Spinal cord (tissue), 10 donors: Measurements from ENCODE around the gene FCHO1. TPM values are rescaled to one million over a fixed set of nuclear protein-coding genes. Genes with fewer than 3 reads are reported as not detected.

ENCODE experiments used
- DNase-seq, 6 donors: peaks; one replicate each; pipeline versions ENCODE4 v3.0.0 to v3.0.0-alpha.2; 2013 to 2015; ENCODE audit warnings: low spot score in 6 of 6, low read depth in 4 of 6
- H3K27ac ChIP-seq: one replicate; pipeline ENCODE4 v1.5.1; 2013; ENCODE audit warnings: low read depth, low read length, control low read depth
- H3K27me3 ChIP-seq: one replicate; pipeline ENCODE4 v1.6.1; 2013; ENCODE audit warnings: low read length; ENCODE audit not compliant: control insufficient read depth, insufficient read depth
- H3K36me3 ChIP-seq: one replicate; pipeline ENCODE4 v1.6.1; 2013; ENCODE audit warnings: low read length; ENCODE audit not compliant: control insufficient read depth, insufficient read depth
- H3K4me1 ChIP-seq: one replicate; pipeline ENCODE4 v1.6.1; 2013; ENCODE audit warnings: low read length; ENCODE audit not compliant: control insufficient read depth, insufficient read depth
- H3K4me3 ChIP-seq: one replicate; pipeline ENCODE4 v1.5.1; 2013; ENCODE audit warnings: low read depth, low read length, control low read depth
- H3K9me3 ChIP-seq: one replicate; pipeline ENCODE4 v1.6.1; 2013; ENCODE audit warnings: low read length; ENCODE audit not compliant: control insufficient read depth, insufficient read depth
- WGBS: methylation state at CpG from one replicate; pipeline ENCODE4 v1.1.5; 2013; ENCODE audit warnings: missing lambda C conversion rate; ENCODE audit not compliant: insufficient coverage; 5-methylcytosine and 5-hydroxymethylcytosine counted together
- polyA plus RNA-seq, 2 donors: library from polyadenylated mRNA; unstranded; fragments of 120-200 nt; gene quantifications; one replicate each; pipeline ENCODE4 v1.2.1, GENCODE V29; 2013; ENCODE audit not compliant: insufficient read length in 2 of 2
- total RNA-seq, 2 donors: library from RNA; depleted of rRNA in 1 of 2; stranded (reverse); fragments of 120-200 nt in 1 of 2; fragments of >200 nt in 1 of 2; gene quantifications; one replicate each; pipeline versions ENCODE4 v1.2.3 to v1.2.4, GENCODE V29; 2013 to 2014
- donor health status: healthy.

Gene FCHO1
- total and polyA plus RNA-seq, 4 donors: 6.8 to 41.9 (median 21.5) TPM

DNA sequence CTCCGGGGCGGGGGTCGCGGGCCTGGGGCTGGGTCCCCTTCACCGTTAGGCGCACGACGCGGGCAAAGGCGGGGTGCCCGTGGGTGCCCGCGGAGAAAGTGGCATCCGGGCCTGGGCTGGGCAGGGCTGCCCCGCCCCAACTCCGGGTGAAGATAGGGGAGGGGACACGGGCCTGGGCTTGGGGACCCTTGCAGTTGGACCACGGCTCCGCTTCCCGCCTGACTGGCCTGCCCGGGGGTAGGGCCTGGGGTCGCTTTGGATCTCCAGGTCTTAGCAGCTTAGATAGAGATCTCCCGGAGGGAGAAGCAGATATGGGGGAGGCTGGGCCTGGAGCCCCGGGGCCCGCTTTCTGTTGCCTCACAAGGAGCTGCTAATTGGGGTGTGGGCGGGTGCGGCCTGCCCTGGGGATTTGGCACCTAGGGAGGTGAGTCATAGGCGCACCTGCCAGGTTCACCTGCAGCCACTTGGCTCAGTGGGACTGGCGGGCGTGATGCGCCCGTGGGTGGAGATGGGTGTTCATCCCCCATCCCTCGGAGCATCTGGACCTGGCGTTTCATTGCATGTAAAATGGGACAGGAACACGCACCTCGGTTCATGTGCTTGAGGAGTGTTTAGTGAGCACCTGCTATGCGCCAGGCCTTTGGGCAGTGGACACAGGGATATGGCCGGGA lies 31.4 kb upstream of the FCHO1 start:
- no peak overlapping the region for H3K27ac ChIP-seq
- no peaks in the 10 kb centered on the region for H3K27me3 ChIP-seq
- DNase-seq: peak in 1 of 6 donors; percentile 4
- 7% methylated on average over 35 of the region's 38 CpGs for WGBS
- H3K9me3 ChIP-seq: no peaks in the 10 kb centered on the region
- H3K36me3 ChIP-seq: peaks cover 43% of the 10 kb centered on the region
- peak overlapping the region; percentile 72 for H3K4me3 ChIP-seq
- peaks cover 25% of the 10 kb centered on the region for H3K4me1 ChIP-seq

DNA sequence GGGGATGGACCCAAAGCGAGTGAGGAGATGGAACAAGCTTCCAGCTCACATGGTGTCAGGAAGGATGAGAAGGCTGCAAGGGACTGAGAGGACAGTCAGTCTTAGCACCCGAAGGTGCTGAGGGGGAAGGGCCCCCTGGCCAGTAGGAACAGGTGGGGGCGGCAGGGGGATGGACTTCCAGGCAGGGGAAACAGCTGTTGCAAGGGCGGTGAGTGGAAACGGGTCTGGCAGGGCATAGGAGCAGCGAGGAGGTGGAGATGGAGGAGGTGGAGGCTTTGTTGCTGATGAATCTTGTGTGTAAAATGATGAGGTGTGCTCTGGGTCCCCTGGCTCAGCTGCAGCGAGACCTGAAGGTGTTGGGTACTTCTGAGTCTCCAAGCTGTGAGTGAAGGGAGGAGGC lies 30.8 kb upstream of the FCHO1 start:
- peaks cover 49% of the 10 kb centered on the region for H3K36me3 ChIP-seq
- no peak overlapping the region for H3K27ac ChIP-seq
- peaks cover 25% of the 10 kb centered on the region for H3K4me1 ChIP-seq
- WGBS: 36% methylated on average over 7 of the region's 7 CpGs
- no peaks in the 10 kb centered on the region for H3K9me3 ChIP-seq
- no peaks in the 10 kb centered on the region for H3K27me3 ChIP-seq
- peak overlapping the region; percentile 72 for H3K4me3 ChIP-seq
- no peak for DNase-seq

DNA sequence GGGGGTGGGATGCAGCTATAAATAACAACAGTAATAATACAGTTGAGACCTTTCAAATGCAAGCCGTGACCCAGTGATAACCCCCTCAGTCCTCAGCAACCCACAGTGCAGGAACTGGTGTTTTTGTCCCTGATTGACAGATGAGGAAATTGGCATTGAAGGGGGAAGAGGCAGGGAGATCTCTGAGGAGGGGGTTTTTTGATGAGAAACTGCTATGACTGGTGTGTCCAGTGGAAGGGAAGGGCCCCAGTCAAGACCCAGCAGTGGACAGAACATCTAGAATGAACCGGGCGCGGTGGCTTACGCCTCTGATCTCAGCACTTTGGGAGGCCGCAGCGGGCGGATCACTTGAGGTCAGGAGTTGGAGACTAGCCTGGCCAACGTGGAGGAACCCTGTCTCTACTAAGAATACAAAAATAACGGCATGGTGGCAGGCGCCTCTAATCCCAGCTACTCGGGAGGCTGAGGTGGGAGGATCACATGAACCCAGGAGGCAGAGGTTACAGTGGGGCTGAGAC lies 30.1 kb upstream of the FCHO1 start:
- no peak for DNase-seq
- Histone ChIP-seq H3K36me3 (peaks cover 56% of the 10 kb centered on the region), H3K27ac (no peak overlapping the region), H3K27me3 (no peaks in the 10 kb centered on the region), H3K4me3 (no peak overlapping the region), H3K9me3 (no peaks in the 10 kb centered on the region), H3K4me1 (peaks cover 25% of the 10 kb centered on the region)
- 87% methylated on average over 7 of the region's 12 CpGs for WGBS

- Histone ChIP-seq H3K36me3 (peaks cover 62% of the 10 kb centered on the region), H3K27ac (no peak overlapping the region), H3K27me3 (no peaks in the 10 kb centered on the region), H3K4me1 (peaks cover 25% of the 10 kb centered on the region), H3K4me3 (no peak overlapping the region), H3K9me3 (no peaks in the 10 kb centered on the region)
- WGBS: 91% methylated on average over 7 of the region's 8 CpGs
- no peak for DNase-seq
These were observed 29.5 kb upstream of the FCHO1 start for GRCh38 chr19:17721821-17722220.

DNA sequence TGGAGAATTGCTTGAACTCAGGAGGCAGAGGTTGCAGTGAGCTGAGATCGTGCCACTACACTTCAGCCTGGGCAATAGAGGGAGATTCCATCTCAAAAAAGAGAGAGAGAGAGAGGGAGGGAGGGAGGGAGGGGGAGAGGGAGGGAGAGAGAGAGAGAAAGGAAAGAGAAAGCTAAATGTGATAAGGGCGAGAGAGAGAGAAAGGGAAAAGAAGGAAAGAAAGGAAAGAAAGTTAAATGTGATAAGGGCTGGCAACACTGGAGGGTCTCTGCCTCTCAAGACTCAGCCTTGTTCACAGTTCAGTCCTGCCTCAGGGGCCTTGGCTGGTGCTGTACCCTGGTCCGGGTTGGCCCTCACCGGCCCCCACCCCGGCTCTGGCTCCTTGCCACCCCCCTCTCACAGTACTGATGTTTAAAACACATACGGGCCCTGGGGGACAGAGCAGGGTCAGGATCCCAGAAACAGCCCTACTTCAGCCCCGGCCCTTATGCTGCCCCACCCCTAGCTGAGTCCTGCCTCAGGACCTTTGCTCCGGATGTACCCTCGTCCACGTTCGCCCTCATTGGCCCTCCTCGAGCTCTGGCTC lies 28.5 kb upstream of the FCHO1 start:
- Histone ChIP-seq H3K9me3 (no peaks in the 10 kb centered on the region), H3K4me3 (no peak overlapping the region), H3K27me3 (no peaks in the 10 kb centered on the region), H3K36me3 (peaks cover 72% of the 10 kb centered on the region), H3K27ac (no peak overlapping the region), H3K4me1 (peaks cover 25% of the 10 kb centered on the region)
- 85% methylated on average over 10 of the region's 12 CpGs for WGBS
- no peak for DNase-seq

DNA sequence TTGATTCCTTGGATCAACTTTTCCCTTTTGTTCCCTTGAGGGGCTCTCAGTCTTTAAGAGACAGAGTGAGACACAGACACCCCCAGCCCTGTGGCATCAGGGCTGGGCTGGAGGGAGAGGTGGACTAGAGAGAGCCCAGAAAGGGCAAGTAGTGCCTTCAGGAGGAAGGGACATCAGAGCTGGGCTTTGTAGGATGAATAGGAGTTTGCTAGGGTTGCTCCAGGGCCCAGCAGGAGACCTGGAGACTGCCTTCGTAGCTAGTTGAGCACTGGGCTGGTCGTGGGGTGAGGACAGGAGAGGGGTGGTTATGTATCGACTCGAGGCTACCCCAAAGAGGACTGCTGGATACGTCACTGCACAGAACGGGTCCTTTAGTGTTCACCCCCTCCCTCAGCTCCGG lies 26.6 kb upstream of the FCHO1 start:
- no peak overlapping the region for H3K4me3 ChIP-seq
- H3K27me3 ChIP-seq: no peaks in the 10 kb centered on the region
- DNase-seq: no peak
- WGBS: 94% methylated on average over 2 of the region's 7 CpGs
- no peaks in the 10 kb centered on the region for H3K9me3 ChIP-seq
- no peak overlapping the region for H3K27ac ChIP-seq
- peaks cover 25% of the 10 kb centered on the region for H3K4me1 ChIP-seq
- H3K36me3 ChIP-seq: peaks cover 91% of the 10 kb centered on the region

DNA sequence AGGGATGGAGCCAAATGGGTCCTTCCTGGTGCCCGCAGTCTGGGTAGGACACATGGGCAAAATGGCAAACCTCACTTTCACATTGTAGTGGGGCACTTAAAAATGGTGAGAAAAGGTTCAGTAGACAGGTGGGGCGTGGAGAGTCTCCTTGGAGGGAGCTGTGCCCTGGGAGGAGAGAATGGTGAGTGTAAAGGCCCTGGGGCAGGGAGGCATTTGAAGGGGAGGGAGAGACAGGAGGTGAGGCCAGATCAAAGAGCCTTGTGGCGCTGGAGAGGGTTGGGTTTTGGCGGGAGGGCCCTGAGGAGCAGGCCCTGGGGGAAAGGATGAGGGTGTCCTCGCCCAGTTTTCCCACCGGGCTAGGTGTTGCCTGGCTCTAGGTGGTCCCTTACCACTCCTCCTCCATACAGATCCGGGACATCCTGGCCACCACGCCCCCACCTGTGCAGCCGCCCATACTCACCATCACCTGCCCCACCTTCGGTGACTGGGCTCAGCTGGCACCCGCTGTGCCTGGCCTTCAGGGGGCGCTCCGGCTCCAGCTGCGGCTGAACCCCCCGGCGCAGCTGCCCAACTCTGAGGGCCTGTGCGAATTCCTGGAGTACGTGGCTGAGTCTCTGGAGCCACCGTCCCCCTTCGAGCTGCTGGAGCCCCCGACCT lies 25.7 kb upstream of the FCHO1 start:
- Histone ChIP-seq H3K4me3 (no peak overlapping the region), H3K9me3 (no peaks in the 10 kb centered on the region), H3K36me3 (peaks cover 100% of the 10 kb centered on the region), H3K27ac (no peak overlapping the region), H3K27me3 (no peaks in the 10 kb centered on the region), H3K4me1 (peaks cover 16% of the 10 kb centered on the region)
- 83% methylated on average over 20 of the region's 21 CpGs for WGBS
- no peak for DNase-seq

- no peak overlapping the region for H3K27ac ChIP-seq
- no peak overlapping the region for H3K4me3 ChIP-seq
These were observed 25.0 kb upstream of the FCHO1 start for GRCh38 chr19:17726136-17726741.

DNA sequence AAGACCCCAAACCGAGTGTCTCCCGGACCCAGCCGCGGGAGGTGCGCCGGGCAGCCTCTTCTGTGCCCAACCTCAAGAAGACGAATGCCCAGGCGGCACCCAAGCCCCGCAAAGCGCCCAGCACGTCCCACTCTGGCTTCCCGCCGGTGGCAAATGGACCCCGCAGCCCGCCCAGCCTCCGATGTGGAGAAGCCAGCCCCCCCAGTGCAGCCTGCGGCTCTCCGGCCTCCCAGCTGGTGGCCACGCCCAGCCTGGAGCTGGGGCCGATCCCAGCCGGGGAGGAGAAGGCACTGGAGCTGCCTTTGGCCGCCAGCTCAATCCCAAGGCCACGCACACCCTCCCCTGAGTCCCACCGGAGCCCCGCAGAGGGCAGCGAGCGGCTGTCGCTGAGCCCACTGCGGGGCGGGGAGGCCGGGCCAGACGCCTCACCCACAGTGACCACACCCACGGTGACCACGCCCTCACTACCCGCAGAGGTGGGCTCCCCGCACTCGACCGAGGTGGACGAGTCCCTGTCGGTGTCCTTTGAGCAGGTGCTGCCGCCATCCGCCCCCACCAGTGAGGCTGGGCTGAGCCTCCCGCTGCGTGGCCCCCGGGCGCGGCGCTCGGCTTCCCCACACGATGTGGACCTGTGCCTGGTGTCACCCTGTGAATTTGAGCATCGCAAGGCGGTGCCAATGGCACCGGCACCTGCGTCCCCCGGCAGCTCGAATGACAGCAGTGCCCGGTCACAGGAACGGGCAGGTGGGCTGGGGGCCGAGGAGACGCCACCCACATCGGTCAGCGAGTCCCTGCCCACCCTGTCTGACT lies 24.1 kb upstream of the FCHO1 start:
- no peaks in the 10 kb centered on the region for H3K9me3 ChIP-seq
- H3K36me3 ChIP-seq: peaks cover 86% of the 10 kb centered on the region
- H3K4me3 ChIP-seq: no peak overlapping the region
- H3K4me1 ChIP-seq: peaks cover under 1% of the 10 kb centered on the region
- H3K27ac ChIP-seq: no peak overlapping the region
- DNase-seq: no peak
- 91% methylated on average over 62 of the region's 62 CpGs for WGBS
- H3K27me3 ChIP-seq: no peaks in the 10 kb centered on the region

More at GRCh38 chr19:17726136-17726741, 25.0 kb upstream of the FCHO1 start:
- H3K36me3 ChIP-seq: peaks cover 93% of the 10 kb centered on the region
- WGBS: 96% methylated on average over 57 of the region's 59 CpGs
- no peak for DNase-seq
- no peaks in the 10 kb centered on the region for H3K9me3 ChIP-seq
- H3K27me3 ChIP-seq: no peaks in the 10 kb centered on the region
- peaks cover 9% of the 10 kb centered on the region for H3K4me1 ChIP-seq
